IPS-15b (cell line): ENCODE measurements around the gene WDR12.

Experiments
- H3K27me3 ChIP-seq: one replicate; pipeline ENCODE4 v1.6.1; 2013; ENCODE audit warnings: low read length; ENCODE audit not compliant: control insufficient read depth, insufficient read depth
- H3K36me3 ChIP-seq: one replicate; pipeline ENCODE4 v1.6.1; 2013; ENCODE audit warnings: low read length; ENCODE audit not compliant: control insufficient read depth, insufficient read depth
- H3K4me1 ChIP-seq: one replicate; pipeline ENCODE4 v1.6.1; 2013; ENCODE audit warnings: mild to moderate bottlenecking, low read length; ENCODE audit not compliant: control insufficient read depth, insufficient read depth
- H3K4me3 ChIP-seq: one replicate; pipeline ENCODE4 v1.5.1; 2013; ENCODE audit warnings: low read depth, low read length
- H3K9ac ChIP-seq: one replicate; pipeline ENCODE4 v1.6.1; 2013; ENCODE audit warnings: low read depth, mild to moderate bottlenecking, low read length
- H3K9me3 ChIP-seq: one replicate; pipeline ENCODE4 v1.6.1; 2013; ENCODE audit warnings: mild to moderate bottlenecking, low read length; ENCODE audit not compliant: control insufficient read depth, insufficient read depth

WDR12 gene

DNA sequence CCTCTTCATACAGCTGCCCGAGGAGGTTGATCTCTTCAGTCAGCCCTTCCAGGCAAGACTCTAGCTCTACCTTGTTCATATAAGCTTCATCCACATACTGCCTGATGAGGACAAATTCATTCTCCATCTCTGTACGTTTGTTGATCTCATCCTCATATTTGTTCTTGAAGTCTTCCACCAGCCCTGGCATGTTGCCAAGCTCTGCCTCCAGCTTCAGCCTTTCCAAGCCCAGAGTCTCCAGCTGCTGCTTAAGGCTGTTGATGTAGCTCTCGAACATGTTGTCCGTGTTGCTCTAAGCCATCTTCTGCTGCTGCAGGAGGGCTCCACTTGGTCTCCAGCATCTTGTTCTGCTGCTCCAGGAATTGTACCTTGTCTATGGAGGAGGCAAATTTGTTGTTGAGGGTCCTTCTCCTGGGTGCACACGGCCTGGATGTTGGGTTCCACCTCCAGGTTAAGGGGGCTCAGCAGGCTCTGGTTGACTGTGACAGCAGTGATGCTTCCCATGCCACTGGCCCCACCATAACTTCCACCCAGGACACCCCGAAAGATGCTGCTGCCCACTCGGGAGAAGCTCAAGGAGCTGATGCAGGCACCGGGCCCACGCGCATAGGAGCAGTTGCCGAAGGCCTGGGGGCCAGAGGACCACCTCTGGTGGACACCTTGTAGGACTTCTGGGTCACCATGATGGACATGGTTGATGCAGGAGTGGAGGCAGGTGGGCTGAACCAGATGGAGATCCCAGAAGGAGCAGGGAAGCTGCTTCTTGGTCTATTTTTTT lies 70.2 kb downstream of the WDR12 start:
- Histone ChIP-seq H3K4me3 (no peak overlapping the region), H3K36me3 (no peaks in the 10 kb centered on the region), H3K27me3 (no peaks in the 10 kb centered on the region), H3K9me3 (no peaks in the 10 kb centered on the region), H3K4me1 (no peaks in the 10 kb centered on the region), H3K9ac (no peak overlapping the region)

DNA sequence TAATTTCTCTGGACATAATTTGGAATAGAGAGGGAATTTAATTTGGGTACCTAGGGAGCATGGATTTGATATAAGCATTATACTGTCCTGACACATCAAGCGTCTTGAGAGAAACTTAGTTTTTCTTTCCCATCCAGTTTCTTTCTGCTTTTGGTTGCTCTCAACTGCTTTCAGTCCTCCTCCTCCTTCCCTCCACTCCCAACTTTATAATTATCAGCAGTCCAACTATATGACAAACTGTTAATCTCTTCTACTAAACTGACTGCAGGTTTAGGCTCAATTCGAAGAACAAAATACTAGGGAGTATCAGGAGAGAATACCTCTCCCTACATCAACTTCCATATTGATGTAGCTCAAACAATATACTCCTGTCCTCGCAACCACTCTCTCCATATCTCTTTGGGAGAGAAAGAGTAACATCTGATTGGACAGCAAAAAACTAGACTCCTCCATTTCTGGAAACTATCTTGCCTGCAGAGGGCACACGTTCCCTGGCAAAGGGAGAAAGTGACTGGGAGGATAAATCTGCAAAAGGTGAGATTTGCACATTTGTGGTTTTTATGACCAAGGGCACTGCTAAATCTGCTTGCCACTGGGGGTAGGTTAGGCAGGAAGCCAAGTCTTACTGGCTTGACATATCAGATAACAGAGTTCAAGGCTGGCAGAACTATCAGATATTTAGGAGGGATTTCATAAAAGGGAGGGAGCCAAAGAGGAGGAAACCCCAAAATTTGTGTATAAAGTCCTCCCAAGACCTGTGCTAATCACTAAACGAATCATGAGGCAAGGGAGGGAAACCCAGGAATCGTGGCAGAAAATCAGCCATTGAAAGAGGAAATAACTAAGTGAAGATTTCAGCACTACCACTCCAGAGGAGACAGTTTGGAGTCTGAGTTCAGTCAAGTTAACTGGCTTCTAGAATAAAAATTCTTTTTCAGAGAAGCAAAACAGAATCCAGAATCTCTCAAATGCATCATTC lies 79.9 kb downstream of the WDR12 start:
- no peaks in the 10 kb centered on the region for H3K4me1 ChIP-seq
- no peaks in the 10 kb centered on the region for H3K36me3 ChIP-seq
- no peak overlapping the region for H3K4me3 ChIP-seq
- H3K9ac ChIP-seq = peak overlapping the region; percentile 50
- no peaks in the 10 kb centered on the region for H3K27me3 ChIP-seq
- no peaks in the 10 kb centered on the region for H3K9me3 ChIP-seq

DNA sequence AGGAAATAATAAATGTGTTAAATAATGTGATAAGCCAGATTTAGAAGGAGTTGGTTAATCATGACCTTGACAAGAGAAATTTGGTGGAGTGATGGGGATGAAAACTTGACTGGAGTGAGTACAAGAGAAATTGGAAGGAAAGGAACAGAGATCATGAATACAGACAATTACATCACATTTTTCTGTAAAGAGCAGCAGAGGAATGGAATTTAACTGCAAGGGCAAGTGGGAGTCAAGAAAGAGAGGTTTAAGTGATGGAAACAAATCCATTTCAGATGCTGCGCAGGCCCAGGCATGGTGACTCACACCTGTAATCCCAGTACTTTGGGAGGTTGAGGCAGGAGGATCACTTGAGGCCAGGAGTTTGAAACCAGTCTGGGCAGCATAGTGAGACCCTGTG lies 86.6 kb downstream of the WDR12 start:
- H3K4me1 ChIP-seq = peaks cover 2% of the 10 kb centered on the region
- no peaks in the 10 kb centered on the region for H3K27me3 ChIP-seq
- H3K9ac ChIP-seq = no peak overlapping the region
- H3K4me3 ChIP-seq = no peak overlapping the region
- H3K9me3 ChIP-seq = no peaks in the 10 kb centered on the region
- H3K36me3 ChIP-seq = no peaks in the 10 kb centered on the region
